Keratinocyte (primary cell): ENCODE data around the gene ST8SIA6. TPM values are rescaled to one million over a fixed set of nuclear protein-coding genes. Genes with fewer than 3 reads are reported as not detected.

Source experiments
- DNase-seq: peaks from one replicate; pipeline ENCODE4 v3.0.0-alpha.2; 2011; ENCODE audit warnings: low read depth, missing footprints, low spot score
- FAIRE-seq: peaks from 2 replicates; lab custom pipeline; 2011; peaks lifted over from hg19 to GRCh38; lab: Jason Lieb, UNC
- H2AFZ ChIP-seq: 2 replicates; pipeline ENCODE4 v1.6.0; 2012; ENCODE audit warnings: low read length, control low read depth, inconsistent platforms; ENCODE audit not compliant: control insufficient read depth
- H3K27ac ChIP-seq: 2 replicates; pipeline ENCODE4 v1.5.1; 2011; ENCODE audit warnings: low read length; ENCODE audit not compliant: control insufficient read depth, insufficient read depth
- H3K27me3 ChIP-seq: 3 replicates; pipeline ENCODE4 v1.6.0; 2011; ENCODE audit warnings: low read length; ENCODE audit not compliant: control insufficient read depth, insufficient read depth; ENCODE audit errors: extremely low read depth
- H3K36me3 ChIP-seq, 2 experiments: 2 replicates in 1 of 2; 3 replicates in 1 of 2; pipeline ENCODE4 v1.5.1; 2011; ENCODE audit warnings: low read length in 2 of 2, mild to moderate bottlenecking in 1 of 2; ENCODE audit not compliant: control insufficient read depth in 2 of 2, insufficient read depth in 2 of 2; ENCODE audit errors: extremely low read depth in 1 of 2
- H3K4me1 ChIP-seq: 3 replicates; pipeline ENCODE4 v1.5.1; 2011; ENCODE audit warnings: low read length; ENCODE audit not compliant: control insufficient read depth, insufficient read depth; ENCODE audit errors: extremely low read depth
- H3K4me2 ChIP-seq: 3 replicates; pipeline ENCODE4 v1.6.0; 2011; ENCODE audit warnings: low read depth, low read length; ENCODE audit not compliant: control insufficient read depth, insufficient read depth; ENCODE audit errors: extremely low read depth
- H3K4me3 ChIP-seq, 3 experiments: fragments of 200-600 bp in 1 of 3; sonication (generic) in 1 of 3; 2 replicates in 2 of 3; 3 replicates in 1 of 3; pipeline ENCODE4 v1.5.1; 2011 to 2016; ENCODE audit warnings: low read length in 3 of 3, mild to moderate bottlenecking in 3 of 3, control low read depth in 2 of 3, inconsistent platforms in 1 of 3, low read depth in 1 of 3, mixed read lengths in 1 of 3, mixed run types in 1 of 3, moderate library complexity in 1 of 3; ENCODE audit not compliant: control insufficient read depth in 2 of 3, insufficient read depth in 2 of 3; ENCODE audit errors: extremely low read depth in 1 of 3
- H3K79me2 ChIP-seq: 2 replicates; pipeline ENCODE4 v1.6.0; 2012; ENCODE audit warnings: low read length; ENCODE audit not compliant: control insufficient read depth, insufficient read depth
- H3K9ac ChIP-seq: 3 replicates; pipeline ENCODE4 v1.6.0; 2011; ENCODE audit warnings: low read length; ENCODE audit not compliant: control insufficient read depth, insufficient read depth; ENCODE audit errors: extremely low read depth
- H3K9me1 ChIP-seq: 3 replicates; pipeline ENCODE4 v1.6.0; 2011; ENCODE audit warnings: low read length; ENCODE audit not compliant: control insufficient read depth, insufficient read depth; ENCODE audit errors: extremely low read depth
- H3K9me3 ChIP-seq: 2 replicates; pipeline ENCODE4 v1.5.1; 2012; ENCODE audit warnings: low read depth, low read length; ENCODE audit not compliant: control insufficient read depth
- H4K20me1 ChIP-seq: 3 replicates; pipeline ENCODE4 v1.6.0; 2011; ENCODE audit warnings: low read length; ENCODE audit not compliant: control insufficient read depth, insufficient read depth; ENCODE audit errors: extremely low read depth
- EZH2 ChIP-seq: IDR thresholded peaks from one replicate; pipeline ENCODE4 v1.6.1; 2012; ENCODE audit warnings: inconsistent platforms, mild to moderate bottlenecking, low read length, moderate library complexity
- dilution Hi-C: fragments of 300-500 bp; cut with MboI; formaldehyde crosslinking; loops from one replicate; pipeline ENCODE4 v1.7.0; 2020; ENCODE audit warnings: low sequenced_read_pairs; ENCODE audit not compliant: extremely low pct_ligation_motif_present
- polyA plus RNA-seq, 5 experiments: library from polyadenylated mRNA; depleted of rRNA in 3 of 5; stranded (reverse) in 3 of 5; stranded (forward) in 1 of 5; unstranded in 1 of 5; fragments of >200 nt; gene quantifications; 1 replicate in 1 of 5; 2 replicates in 3 of 5; 3 replicates in 1 of 5; pipeline versions ENCODE4 v1.2.1 to v1.2.3, GENCODE V29; 2011 to 2012; ENCODE audit warnings: missing spikeins in 2 of 5, low read depth in 1 of 5, low replicate concordance in 1 of 5
- TF ChIP-seq, protein P1 (sequence below), 3 experiments: IDR thresholded peaks in 1 of 3; conservative IDR thresholded peaks in 1 of 3; optimal IDR thresholded peaks in 1 of 3; 2 replicates in 2 of 3; 3 replicates in 1 of 3; pipeline versions ENCODE3 to v1.5.1; 2011; ENCODE audit warnings: low read length in 3 of 3, mild to moderate bottlenecking in 3 of 3, moderate library complexity in 2 of 3, control low read depth in 1 of 3, inconsistent platforms in 1 of 3; ENCODE audit not compliant: insufficient read depth in 2 of 3; ENCODE audit errors: extremely low read depth in 1 of 3

Gene ST8SIA6
- polyA plus RNA-seq, 1 donor (not counting 4 experiments of a cell fraction or from before 2014, with no cell fraction given), result not detected

- FAIRE-seq, result no peak
- no peak overlapping the region for H3K4me2 ChIP-seq
- no peak overlapping the region for H2AFZ ChIP-seq
Measured at GRCh38 chr10:17379151-17379690, 75.2 kb downstream of the ST8SIA6 start.

GRCh38 chr10:17375936-17376584 lies 78.3 kb downstream of the ST8SIA6 start:
- no peak overlapping the region for H3K4me2 ChIP-seq
- H2AFZ ChIP-seq, result no peak overlapping the region
- FAIRE-seq (no peak), DNase-seq (no peak)
- no peak overlapping the region for H3K27ac ChIP-seq
- H3K9ac ChIP-seq, result no peak overlapping the region
- H3K27me3 ChIP-seq, result no peaks in the 10 kb centered on the region
- H3K4me3 ChIP-seq, result no peak overlapping the region
- H3K36me3 ChIP-seq, result no peaks in the 10 kb centered on the region
- no peaks in the 10 kb centered on the region for H3K9me3 ChIP-seq
- no peaks in the 10 kb centered on the region for H3K9me1 ChIP-seq
- H3K79me2 ChIP-seq, result no peaks in the 10 kb centered on the region
- no peaks in the 10 kb centered on the region for H4K20me1 ChIP-seq
- TF ChIP-seq, protein P1, sequence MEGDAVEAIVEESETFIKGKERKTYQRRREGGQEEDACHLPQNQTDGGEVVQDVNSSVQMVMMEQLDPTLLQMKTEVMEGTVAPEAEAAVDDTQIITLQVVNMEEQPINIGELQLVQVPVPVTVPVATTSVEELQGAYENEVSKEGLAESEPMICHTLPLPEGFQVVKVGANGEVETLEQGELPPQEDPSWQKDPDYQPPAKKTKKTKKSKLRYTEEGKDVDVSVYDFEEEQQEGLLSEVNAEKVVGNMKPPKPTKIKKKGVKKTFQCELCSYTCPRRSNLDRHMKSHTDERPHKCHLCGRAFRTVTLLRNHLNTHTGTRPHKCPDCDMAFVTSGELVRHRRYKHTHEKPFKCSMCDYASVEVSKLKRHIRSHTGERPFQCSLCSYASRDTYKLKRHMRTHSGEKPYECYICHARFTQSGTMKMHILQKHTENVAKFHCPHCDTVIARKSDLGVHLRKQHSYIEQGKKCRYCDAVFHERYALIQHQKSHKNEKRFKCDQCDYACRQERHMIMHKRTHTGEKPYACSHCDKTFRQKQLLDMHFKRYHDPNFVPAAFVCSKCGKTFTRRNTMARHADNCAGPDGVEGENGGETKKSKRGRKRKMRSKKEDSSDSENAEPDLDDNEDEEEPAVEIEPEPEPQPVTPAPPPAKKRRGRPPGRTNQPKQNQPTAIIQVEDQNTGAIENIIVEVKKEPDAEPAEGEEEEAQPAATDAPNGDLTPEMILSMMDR (optimal IDR thresholded peaks at IDR 0.05 in 1 of 3, IDR thresholded peaks at IDR 0.05 in 1 of 3, conservative IDR thresholded peaks at IDR 0.05 in 1 of 3; ENCODE audit: extremely low read depth in 1 of 3, insufficient read depth in 2 of 3, low read length in 3 of 3), result peak; percentile 36 to 69 (median 55)
- no peak for TF ChIP-seq EZH2
- dilution Hi-C loops, result no loop called here
- no peaks in the 10 kb centered on the region for H3K4me1 ChIP-seq

More at GRCh38 chr10:17379151-17379690, 75.2 kb downstream of the ST8SIA6 start:
- no peak for TF ChIP-seq EZH2
- TF ChIP-seq, protein P1 (optimal IDR thresholded peaks at IDR 0.05 in 1 of 3, IDR thresholded peaks at IDR 0.05 in 1 of 3, conservative IDR thresholded peaks at IDR 0.05 in 1 of 3; ENCODE audit: extremely low read depth in 1 of 3, insufficient read depth in 2 of 3, low read length in 3 of 3), result no peak
- H3K4me1 ChIP-seq, result no peaks in the 10 kb centered on the region
- H4K20me1 ChIP-seq, result no peaks in the 10 kb centered on the region
- no peaks in the 10 kb centered on the region for H3K9me3 ChIP-seq
- H3K9ac ChIP-seq, result no peak overlapping the region
- dilution Hi-C loops, result no loop called here
- H3K36me3 ChIP-seq, result no peaks in the 10 kb centered on the region
- no peak for DNase-seq
- H3K27ac ChIP-seq, result no peak overlapping the region
- no peaks in the 10 kb centered on the region for H3K79me2 ChIP-seq
- H3K4me3 ChIP-seq, result no peak overlapping the region
- no peaks in the 10 kb centered on the region for H3K9me1 ChIP-seq
- H3K27me3 ChIP-seq, result no peaks in the 10 kb centered on the region
